HG02943 (cell line): Measurements from ENCODE around the gene LRRC31.
A peak's percentile ranks its signal among the peaks of the same experiment; 100 is the strongest.

ENCODE experiments used
- ATAC-seq: cut with Tn5 transposase; IDR thresholded peaks from one replicate; pipeline ENCODE4 v1.9.1; 2021; ENCODE audit warnings: mild to moderate bottlenecking, low read depth, moderate library complexity; ENCODE audit not compliant: unreplicated experiment

LRRC31 gene

DNA sequence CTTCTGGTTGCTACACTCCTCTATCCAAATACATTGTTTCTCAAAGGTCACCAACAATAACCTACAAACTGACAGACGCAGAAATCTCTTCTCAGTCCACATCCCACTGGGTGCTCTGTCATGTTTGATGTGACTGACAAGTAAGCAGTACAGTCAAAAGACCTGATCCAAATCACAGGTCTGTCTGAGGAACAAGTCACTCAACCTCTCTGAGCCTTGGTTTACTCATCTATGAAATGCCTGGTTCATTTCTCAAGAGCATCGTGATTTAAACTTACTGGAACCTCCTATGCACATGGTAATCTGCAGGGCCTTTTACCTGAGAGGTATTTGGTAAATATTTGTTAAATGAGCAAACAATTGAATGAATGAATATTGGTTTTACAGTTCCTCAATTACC is 5.5 kb downstream of the LRRC31 start:
- no peak for ATAC-seq

DNA sequence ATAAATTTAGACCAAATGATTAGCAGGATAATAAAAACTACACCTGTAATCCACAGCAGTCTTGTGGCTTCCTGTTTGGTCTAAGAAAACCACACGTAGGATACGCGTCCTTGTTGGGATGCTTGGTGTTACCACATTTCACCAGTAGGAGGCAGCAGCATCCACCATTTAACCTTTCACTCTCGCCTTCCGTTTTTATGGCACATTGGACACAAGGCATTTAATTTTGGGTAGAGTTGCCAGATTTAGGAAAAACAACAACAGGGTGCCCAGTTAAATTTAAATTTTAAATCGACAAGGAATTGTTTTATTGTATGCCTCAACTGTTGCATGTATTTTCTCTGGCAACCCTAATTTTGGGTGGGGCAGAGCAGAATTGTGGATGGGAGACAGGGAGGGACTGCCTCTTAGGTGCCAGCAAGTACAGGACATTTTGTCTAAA is 6.3 kb downstream of the LRRC31 start:
- ATAC-seq: no peak

DNA sequence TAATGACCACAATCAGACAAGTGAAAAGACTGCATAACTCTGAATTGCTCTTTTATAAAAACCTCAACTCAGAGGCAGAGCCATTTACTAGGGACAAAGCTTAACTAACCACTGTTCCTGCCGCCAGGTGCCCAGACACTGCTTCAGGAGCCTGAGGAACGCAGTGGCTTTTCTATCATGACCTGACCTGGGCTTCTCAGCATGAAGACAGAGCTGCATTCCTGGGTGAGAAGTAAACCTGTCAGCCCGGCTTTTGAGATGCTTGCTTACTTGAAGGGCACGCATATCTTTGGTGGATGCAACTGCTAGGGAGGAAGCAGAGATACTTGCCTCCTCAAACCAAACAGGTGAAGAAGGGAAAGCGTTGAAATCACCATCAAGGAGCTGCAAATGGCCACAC is 7.9 kb downstream of the LRRC31 start:
- ATAC-seq: no peak

DNA sequence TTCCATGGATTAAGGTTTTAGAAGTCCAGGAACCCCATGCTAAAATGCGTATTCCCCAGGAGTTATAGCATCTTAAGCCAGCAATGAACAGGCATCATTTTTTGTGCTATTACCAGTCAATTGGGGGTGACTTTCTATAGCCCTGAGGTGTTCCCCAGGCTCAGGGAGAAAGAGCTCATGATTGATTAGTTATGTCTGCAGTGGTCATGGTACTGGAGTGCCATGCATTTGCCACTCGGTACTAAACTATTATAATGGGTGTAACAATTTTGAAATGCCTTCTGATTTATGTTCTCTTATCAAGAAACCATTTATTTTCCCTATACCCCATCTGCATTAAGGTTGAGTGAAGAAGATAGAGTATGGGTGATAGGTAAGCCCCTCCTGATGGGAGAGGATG is 11.9 kb downstream of the LRRC31 start:
- no peak for ATAC-seq

DNA sequence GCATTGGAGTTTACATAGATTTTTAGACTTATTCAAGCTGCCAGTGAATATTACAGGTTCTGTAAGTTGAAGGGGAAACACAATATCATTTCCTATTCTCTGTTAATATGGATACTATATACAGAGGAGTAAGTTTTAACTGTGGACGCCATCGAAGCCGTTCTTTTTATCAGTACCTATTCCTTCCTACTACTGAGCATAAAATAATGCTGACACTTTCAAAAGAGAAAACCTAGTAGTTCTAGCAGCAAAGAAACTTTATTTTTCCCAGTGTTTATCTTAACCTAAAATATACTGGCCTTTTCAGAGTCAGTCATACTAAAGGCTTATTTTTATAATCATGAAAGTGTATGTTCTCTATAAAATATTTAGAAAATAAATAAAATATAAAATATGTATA is 14.2 kb downstream of the LRRC31 start:
- ATAC-seq: no peak

DNA sequence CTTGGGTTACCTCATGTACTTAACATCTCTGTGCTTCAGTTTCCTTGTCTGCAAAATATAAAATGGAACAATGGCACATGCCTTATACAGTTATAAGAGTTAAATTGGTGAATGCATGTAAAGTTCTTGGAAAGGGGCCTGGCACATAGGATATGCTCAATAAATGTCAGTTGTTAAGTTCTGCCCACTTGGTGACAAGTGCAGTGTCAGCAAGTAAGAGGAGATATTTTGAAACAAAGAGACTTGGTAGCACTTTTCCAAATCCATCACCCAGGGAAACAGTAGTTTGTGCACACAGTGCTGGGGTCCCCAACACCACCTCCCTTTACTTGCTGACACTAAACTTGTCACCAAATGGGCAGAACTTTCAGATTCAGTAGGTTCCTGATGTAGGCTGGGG is 19.1 kb downstream of the LRRC31 start:
- ATAC-seq: no peak

DNA sequence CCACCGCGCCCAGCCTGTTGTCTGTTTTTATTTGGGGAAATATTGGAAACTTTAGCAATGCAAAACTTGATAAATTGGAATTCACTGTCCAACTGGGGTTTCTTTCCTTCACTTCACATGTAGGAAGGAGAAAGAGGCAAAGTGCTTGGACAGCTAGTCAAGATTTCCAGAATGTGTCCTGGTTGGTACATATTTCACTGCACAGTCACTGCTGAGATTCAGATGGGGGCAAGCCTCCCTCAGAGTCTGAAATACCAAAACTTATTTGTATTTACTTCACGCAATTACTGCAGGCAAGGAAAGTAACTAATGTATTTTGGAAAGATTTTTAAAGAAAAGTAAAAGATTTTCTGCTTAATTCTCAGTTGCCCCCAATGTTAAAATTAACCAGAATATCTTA is 21.0 kb downstream of the LRRC31 start:
- ATAC-seq: no peak

DNA sequence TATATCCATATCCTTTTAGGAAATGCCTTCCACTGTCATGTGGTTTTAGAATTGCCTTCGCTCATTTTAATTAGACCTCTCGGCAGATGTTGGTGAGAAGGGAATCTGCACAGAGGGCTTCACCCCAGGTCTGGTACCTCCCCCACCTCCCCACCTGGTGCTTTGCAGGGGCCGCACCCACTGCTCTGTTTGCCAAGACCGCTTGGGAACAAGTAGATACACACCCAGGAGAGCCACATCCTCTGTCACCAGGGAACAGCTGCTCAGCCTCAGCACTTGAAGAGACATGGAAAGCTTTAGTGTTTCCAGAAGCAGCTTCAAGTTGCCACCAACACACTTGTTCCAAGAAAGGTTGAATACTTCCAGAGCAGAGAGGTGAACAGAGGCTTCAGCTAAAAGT is 21.8 kb downstream of the LRRC31 start:
- no peak for ATAC-seq

DNA sequence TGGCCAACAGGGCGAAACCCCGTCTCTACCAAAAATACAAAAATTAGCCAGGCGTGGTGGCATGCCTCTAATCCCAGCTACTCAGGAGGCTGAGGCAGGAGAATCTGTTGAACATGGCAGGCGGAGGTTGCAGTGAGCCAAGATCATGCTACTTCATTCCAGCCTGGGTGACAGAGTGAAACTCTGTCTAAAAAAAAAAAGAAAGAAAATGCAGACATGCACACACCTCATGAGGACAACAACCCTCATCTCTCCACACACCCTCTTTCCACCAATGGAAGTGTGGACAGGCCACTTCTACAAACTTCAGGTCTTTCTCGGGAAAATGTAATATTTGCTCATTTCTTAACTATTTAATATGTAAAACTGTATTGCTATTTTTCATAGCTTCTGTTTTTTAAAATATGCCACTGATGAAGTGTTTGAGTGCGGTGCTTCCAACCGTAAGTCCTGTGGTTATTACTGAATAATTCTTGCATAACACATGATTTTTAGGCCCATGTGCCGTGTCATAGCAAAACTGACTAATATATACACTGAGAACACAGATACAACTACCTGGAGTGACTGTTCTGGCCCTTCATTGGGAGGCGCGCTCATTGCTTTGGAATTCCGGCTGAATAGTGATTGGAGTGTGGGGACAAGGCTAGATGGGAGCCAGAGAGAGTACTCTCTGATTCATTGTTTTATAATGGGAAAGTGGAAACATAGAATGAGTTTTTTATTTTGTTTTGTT is 23.1 kb downstream of the LRRC31 start:
- ATAC-seq: no peak

DNA sequence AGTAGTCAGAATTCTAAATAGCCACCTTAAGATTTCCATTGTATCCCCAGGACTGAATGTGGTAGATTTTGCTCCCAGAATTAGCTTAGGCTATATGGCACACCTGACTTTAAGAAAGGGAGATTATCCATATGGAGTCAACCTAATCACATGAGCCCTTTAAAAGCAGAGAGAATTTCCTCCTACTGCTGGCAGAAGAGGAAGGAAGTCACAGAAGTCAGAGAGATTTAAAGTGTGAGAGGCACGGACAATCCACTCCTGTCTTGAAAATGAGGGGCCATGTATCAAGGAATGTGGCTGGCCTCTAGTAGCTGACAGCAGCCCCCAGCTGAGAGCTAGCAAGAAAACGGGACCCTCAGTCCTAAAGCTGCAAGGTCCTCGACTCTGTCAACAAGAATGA is 26.8 kb downstream of the LRRC31 start:
- ATAC-seq: no peak

DNA sequence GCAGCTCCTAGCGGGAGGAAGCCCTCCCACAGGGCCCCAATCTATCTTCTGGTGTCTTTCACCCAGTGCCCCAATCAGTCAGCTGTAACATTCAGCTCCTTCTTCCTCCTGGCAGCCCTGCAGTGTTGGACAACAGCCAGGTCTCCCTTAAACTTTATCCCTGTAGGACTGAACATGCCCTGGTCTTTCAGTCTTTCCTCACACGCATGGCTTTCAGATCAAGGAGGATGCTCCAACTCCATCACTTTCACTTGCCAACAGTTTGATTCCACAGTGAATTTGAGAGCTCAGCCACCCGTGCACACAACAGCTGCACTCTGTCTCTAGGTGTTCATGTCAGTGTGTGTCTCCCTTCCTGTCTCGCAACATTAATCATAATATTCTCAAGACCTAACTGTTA is 28.6 kb downstream of the LRRC31 start:
- ATAC-seq: no peak

DNA sequence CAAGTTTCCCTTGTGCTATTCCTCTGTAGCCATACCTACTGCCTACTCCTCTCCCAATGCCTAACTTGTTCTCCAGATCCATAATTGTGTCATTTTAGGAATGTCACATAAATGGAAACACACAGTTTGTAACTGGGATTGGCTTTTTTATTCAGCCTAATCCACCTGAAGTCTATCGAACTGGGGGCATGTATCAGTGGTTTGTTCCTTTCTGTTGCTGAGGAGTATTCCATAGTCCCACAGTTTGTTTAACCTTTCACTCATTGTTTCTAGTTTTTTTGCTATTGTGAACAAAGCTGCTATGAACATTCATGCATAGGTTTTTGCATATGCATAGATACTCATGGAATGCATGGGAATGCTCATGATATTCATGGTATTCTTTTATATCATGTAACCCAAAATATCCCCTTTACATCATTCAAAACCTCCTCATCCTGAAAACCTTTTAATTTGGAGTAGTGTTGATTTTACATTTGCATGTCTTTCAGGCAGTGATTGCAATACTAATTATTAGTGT is 31.2 kb downstream of the LRRC31 start:
- ATAC-seq: no peak

DNA sequence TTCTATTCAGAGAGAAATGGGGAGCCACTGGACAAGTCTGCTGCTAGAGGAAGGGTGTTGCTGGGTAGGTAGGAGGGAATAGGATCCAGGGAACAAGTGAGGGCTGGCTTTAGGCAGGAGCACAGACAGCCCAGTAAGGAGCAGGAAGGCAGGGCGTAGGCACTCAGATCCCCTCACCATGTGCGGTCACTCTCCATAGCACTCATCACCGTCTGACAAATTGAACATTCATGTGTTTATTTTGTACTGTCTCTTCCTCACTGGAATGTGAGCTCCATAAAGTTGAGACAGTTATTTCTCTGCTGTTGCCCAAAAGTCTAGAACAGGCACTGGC is 32.8 kb downstream of the LRRC31 start:
- no peak for ATAC-seq

DNA sequence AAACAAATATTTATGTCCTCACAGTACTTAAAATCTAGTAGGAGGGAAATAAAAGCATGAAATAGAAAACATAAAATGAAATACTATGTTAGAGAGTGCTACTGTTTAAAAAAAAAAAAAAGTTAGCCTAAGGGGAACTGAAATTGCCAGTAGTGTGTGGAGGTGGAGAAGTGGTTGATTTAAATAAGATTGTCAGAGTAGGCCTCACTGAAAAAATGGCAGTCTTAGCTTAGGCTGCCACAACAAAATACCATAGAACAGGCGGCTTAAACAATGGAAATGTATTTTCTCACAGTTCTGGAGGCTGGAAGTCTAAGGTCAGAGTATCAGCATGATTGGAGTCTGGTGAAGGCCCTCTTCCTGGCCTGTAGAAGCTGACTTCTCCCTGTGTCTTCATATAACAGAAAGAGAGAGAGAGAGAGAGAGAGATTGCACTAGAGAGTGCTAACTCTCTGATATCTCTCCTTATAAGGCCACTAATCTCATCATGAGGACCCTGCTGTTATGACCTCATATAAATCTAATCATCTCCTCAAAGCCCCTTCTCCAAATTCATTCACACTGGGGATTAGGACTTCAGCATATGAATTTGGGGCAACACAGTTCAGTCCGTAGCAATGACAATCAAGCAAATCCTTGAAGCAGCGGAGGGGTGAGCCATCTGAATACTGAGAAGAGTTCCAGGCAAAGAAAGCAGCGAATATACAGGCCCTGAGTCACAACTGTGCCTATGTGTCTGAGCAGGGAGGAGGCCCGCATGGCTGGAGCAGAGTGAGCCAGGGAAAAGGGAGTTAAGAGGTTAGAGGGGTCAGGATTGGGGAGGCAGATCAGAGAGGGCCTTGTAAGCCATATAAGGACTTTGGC is 33.4 kb downstream of the LRRC31 start:
- ATAC-seq: peak; percentile 71

DNA sequence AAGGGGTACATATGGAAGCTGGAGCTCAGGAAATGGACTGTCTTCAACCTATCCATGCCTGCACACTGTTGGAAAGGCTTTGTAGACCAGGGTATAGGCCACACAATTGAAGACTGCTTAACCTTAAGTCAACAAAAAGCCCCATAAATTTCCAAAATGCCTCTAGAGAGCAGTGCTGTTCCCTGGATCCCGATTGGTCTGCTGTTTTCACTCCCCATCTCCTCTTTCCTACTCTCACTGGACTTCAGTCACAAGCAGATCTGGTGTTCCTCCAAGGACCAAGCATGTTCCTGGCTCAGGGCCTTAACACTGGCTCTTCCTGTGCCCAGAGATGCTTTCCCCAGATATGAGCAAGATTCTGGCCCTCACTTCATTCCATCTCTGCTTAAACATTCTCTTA is 34.2 kb downstream of the LRRC31 start:
- no peak for ATAC-seq

DNA sequence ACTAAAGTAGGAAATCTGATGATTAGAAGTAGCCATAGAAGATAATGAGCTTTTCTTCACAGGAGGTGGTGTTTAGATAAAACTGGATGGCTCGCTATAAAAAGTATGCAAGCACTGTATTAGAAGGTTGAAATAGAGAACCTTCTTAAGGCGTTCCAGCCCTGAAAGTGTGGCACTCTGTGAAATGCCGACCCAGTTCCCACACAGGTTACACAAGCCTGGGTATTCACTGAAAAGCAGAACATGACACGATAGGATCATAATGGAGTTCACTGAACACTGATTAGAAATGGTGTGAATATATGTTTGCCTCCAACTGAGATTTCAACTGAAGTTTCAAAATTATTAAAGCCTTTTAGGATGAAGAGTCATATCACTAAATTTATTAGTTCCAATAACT is 42.0 kb downstream of the LRRC31 start:
- no peak for ATAC-seq

DNA sequence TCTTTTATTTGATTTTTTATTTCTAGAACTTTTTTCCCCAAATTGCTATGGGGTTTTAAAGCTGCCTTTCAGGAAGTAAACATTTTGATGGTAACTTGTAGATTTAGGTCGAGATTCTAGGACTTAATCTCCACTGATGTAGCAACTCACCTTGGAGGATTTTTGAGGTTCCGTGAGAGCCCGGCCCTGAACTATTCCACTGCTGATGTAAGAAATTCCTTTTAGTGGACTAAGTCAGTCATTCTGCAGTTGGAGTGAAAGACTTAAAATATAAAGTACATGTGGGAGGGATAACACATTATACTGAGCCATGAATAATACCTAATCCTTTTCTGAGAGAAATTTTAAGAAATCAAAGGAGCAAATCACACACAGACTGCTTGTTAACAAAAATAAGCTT is 44.4 kb downstream of the LRRC31 start:
- ATAC-seq: no peak

DNA sequence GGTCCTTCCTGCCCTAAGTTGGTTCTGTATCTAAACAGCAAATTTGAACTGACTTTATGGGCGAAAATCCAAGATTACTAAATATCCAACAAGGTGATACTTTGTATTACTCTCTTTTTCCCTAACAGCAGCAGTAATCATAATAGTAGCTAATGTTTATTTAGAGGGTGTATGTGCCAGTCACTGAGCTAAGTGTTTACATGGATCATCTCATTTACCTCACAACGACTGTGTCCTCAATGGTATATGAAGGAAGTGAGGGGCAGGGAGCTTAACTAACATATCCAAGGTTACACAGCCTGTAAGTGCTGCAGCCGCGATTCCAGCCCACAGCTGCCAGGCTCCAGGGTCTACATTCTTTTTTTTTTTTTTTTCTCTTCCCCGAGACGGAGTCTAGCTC is 46.8 kb downstream of the LRRC31 start:
- ATAC-seq: no peak

DNA sequence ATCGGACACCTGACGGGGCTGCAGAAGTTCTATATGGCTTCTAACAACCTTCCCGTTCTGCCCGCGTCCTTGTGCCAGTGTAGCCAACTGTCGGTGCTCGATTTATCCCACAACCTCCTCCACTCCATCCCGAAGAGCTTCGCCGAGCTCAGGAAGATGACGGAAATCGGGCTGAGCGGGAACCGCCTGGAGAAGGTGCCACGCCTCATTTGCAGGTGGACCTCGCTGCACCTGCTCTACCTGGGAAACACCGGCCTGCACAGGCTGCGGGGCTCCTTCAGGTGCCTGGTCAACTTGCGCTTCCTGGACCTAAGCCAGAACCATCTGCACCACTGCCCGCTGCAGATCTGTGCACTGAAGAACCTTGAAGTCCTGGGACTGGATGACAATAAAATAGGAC is 47.2 kb downstream of the LRRC31 start:
- ATAC-seq: no peak

DNA sequence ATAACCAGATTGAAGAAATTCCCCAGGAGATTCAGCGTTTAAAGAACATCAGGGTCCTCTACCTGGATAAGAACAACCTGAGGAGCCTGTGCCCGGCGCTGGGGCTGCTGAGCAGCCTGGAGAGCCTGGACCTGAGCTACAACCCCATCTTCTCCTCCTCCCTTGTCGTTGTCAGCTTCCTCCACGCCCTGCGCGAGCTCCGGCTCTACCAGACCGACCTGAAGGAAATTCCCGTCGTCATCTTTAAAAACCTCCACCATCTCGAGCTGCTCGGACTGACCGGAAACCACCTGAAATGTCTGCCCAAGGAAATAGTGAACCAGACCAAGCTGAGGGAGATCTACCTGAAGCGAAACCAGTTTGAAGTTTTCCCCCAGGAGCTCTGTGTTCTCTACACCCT is 47.6 kb downstream of the LRRC31 start:
- ATAC-seq: no peak

DNA sequence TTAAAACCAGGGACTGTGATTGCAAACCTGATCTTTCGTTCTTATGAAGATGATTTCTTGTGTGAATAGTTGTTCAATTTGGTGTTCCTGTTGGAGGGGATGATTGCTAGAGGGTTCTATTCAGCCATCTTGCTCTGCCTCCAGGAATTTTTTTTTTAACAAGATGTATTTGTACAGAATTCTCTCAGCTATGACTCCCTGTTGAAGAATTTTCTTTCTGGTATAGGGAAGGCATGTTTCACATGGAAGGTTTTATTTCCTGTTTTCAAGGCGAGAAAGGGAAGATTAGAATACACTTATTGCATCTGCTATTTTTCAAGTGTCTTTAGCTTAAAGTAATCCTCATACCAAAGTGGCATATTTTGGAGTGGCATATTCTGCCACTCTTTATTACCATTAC is 51.4 kb downstream of the LRRC31 start:
- no peak for ATAC-seq

DNA sequence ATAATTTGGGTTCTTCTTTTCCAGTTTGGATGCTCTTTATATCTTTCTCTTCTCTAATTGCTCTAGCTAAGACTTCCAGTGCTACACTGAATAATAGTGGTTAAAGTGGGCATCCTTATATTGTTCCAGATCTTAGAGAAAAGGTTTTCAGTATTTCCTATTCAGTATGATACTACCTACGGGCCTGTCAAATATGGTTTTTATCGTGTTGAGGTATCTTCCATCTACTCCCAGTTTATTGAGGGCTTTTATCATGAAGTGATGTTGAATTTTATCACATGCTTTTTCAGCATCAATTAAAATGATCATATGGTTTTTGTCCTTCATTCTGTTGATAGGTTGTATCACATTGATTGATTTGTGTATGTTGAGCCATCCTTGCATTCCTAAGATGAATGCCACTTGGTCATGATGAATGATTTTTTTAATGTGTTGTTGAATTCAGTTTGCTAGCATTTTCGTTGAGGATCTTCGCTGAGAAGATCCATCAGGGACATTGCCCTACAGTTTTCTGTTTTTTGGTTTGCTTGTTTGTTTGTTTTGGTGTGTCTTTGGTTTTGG is 54.1 kb downstream of the LRRC31 start:
- no peak for ATAC-seq
